GM21360 (cell line): ENCODE results near the gene ZNF487.
"Not testable (repeated sequence)": the region's sequence is repeated elsewhere in the genome, so short reads cannot be mapped to it uniquely, and the experiment has no call there.

ENCODE experiments used
- ATAC-seq: cut with Tn5 transposase; IDR thresholded peaks from one replicate; pipeline ENCODE4 v1.9.1; 2021; ENCODE audit warnings: mild to moderate bottlenecking, moderate library complexity; ENCODE audit not compliant: unreplicated experiment

ZNF487 gene

DNA sequence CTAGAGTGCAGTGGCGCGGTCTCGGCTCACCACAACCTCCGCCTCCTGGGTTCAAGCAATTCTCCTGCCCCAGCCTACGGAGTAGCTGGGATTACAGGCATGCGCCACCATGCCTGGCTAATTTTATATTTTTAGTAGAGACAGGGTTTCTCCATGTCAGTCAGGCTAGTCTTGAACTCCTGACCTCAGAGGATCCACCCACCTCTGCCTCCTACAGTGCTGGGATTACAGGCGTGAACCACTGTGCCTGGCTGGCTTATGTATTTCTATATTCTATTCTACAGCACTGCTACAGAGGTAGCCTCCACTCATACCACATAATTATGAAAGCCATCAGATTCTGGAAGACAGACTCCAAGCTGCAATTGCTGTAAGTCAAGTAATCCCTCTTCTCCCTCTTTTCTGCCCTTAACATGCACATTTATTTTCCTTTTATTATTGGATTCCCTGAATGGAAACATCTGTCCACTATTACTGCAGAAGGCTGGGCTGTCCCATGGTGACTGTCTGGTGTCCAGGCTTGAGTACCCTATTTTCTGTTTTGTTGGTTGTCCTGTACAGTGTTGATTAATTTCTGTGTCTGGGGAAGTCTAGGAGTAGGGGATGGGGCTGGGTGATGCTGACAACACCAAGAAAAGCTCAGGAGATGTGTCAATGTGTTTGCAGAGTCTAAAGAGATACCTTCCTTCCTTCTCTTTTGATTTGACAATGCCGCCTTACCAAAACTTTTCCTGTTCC is 5.8 kb upstream of the ZNF487 start:
- no peak for ATAC-seq

- no peak for ATAC-seq
Observed at GRCh38 chr10:43437141-43437870, 395 bp downstream of the ZNF487 start.

DNA sequence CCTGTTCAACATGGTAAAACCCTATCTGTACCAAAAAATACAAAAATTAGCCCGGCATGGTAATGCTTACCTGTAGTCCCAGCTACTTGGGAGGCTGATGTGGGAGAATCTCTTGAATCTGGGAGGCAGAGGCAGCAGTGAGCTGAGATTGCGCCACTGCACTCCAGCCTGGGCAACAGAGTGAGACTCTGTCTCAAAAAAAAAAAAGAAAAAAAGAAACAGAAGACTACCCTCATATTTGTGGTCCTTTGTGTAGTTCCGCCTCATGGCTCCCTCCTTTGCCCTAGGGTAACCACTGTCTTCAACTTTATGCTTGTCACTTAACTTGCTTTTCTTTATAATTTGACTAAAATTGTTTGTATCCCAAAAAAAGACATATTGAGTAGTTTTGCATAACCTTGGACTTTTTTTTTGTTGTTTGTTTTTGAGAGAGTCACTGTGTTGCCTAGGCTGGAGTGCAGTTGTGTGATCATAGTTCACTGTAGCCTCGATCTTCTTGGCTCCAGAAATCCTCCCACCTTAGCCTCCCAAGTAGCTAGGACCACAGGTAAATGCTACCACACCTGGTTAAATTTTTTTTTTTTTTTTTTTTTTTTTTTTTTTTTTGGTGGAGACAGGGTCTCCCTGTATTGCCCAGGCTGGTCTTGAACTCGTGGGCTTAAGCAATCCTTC is 3.7 kb downstream of the ZNF487 start:
- no peak for ATAC-seq

GRCh38 chr10:43444323-43444722 is 7.4 kb downstream of the ZNF487 start:
- ATAC-seq, result no peak

DNA sequence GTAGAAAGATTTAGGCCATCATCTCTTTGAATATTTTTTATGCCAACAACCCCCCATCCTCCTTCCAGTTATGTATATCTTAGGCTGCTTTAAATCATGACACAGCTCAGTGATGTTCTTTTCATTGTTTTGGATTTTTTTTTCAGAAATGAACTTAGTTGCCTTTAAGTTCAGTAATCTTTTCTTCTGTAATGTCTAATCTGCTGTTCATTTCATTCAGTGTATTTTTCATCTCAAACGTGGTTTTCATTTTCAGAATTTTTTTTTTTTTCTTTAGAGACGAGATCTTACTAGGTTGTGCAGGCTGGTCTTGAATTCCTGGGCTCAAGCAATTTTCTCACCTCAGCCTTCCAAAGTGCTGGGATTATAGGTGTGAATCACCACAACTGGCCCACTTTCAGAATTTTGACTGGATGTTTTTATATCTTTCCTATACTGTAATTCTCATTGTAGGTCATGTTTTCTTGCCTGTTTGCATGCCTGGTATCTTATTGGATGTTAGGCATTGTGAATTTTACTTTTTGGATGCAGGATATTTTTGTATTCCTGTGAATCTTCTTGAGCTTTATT is 8.1 kb downstream of the ZNF487 start:
- no peak for ATAC-seq

DNA sequence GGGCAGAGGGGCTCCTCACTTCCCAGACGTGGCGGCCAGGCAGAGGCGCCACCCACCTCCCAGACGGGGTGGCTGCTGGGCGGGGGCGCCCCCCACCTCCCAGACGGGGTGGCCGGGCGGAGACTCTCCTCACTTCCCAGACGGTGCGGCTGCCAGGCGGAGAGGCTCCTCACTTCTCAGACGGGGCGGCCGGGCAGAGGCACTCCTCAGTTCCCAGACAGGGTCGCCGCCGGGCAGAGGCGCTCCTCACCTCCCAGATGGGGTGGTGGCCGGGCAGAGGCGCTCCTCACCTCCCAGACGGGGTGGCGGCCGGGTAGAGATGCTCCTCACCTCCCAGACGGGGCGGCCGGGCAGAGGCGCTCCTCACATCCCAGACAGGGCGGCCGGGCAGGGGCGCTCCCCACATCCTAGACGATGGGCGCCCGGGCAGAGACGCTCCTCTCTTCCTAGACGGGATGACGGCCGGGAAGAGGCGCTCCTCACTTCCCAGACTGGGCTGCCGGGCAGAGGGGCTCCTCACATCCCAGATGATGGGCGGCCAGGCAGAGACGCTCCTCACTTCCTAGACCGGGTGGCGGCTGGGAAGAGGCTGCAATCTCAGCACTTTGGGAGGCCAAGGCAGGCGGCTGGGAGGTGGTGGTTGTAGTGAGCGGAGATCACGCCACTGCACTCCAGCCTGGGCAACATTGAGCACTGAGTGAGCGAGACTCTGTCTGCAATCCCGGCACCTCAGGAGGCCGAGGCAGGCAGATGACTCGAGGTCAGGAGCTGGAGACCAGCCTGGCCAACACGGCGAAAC is 9.5 kb downstream of the ZNF487 start:
- not testable (repeated sequence) for ATAC-seq

- ATAC-seq, result no peak
Observed at GRCh38 chr10:43448742-43449141, 11.8 kb downstream of the ZNF487 start.

GRCh38 chr10:43452356-43452914 is 15.5 kb downstream of the ZNF487 start:
- ATAC-seq, result no peak

DNA sequence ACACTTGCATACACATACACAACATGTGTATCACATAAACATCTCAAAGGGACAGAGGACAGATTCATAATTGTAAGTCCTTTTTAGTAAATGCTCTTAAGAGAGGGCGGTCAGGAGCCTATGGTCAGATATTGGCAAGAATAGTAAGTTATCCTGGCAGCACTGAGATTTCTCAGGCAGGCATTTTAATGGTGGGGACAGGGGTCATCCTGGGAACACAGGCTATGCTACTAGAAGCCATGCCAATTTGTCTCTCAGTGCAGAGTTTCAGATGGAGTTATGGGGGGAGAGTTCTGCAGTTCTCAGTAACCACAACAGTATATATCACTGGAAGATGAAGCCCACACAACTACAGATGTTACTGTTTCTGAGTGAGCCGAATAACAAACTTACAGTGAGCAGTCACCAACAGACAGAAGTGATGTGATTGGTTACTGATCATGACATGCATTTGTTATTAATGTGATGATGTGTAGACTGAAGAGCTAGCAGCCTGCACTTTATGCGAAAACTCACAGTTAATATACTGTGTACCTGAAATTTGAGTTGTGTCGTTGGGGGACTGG is 16.4 kb downstream of the ZNF487 start:
- peak; percentile 35 for ATAC-seq

DNA sequence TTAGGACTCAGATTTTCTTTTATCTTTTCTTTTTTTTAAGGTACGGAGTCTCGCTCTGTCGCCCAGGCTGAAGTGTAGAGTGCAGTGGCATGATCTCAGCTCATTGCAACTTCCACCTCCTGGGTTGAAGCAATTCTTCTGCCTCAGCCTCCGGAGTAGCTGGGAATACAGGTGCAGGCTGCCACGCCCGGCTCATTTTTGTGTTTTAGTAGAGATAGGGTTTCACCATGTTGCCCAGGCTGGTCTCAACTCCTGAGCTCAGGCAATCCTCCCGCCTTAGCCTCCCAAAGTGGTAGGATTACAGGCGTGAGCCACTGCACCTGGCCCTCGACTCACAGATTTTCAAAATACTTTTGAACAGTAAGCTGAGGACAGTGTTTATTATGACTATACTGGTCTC is 17.1 kb downstream of the ZNF487 start:
- not testable (repeated sequence) for ATAC-seq

DNA sequence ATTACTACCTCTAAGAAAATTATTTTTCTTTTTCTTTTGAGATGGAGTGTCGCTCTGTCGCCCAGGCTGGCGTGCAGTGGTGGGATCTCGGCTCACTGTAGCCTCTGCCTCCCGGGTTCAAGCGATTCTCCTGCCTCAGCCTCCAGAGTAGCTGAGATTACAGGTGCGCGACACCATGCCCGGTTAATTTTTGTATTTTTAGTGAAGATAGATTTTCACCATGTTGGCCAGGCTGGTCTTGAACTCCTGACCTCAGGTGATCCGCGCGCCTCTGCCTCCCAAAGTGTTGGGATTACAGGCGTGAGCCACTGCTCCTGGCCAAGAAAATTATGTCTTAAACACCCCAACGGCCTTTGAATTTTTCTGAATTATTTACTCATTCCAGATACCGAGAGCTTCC is 19.6 kb downstream of the ZNF487 start:
- ATAC-seq, result not testable (repeated sequence)

DNA sequence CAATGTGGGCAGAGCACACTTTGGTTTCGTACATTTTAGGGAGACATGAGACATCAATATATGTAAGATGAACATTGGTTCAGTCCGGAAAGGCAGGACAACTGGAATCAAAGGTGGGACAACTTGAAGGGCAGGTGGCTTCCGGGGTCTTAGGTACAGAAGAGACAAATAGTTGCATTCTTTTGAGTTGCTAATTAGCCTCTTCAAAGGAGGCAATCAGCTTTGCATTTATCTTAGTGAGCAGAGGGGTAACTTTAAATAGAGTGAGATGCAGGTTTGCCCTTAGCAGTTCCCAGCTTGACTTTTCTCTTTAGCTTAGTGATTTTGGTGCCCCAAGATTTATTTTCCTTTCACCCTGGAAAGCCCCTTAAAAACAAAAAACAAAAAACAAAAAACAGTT is 21.3 kb downstream of the ZNF487 start:
- ATAC-seq, result no peak

GRCh38 chr10:43461950-43462349 is 25.0 kb downstream of the ZNF487 start:
- ATAC-seq, result no peak

DNA sequence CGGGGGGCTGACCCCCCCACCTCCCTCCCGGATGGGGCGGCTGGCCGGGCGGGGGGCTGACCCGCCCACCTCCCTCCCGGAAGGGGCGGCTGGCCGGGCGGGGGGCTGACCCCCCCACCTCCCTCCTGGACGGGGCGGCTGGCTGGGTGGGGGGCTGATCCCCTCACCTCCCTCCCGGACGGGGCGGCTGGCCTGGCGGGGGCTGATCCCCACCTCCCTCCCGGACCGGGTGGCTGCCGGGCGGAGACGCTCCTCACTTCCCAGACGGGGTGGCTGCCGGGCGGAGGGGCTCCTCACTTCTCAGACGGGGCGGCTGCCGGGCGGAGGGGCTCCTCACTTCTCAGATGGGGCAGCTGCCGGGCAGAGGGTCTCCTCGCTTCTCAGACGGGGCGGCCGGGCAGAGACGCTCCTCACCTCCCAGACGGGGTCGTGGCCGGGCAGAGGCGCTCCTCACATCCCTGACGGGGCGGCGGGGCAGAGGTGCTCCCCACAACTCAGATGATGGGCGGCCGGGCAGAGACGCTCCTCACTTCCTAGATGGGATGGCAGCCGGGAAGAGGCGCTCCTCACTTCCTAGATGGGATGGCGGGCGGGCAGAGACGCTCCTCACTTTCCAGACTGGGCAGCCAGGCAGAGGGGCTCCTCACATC is 28.3 kb downstream of the ZNF487 start:
- ATAC-seq, result not testable (repeated sequence)

DNA sequence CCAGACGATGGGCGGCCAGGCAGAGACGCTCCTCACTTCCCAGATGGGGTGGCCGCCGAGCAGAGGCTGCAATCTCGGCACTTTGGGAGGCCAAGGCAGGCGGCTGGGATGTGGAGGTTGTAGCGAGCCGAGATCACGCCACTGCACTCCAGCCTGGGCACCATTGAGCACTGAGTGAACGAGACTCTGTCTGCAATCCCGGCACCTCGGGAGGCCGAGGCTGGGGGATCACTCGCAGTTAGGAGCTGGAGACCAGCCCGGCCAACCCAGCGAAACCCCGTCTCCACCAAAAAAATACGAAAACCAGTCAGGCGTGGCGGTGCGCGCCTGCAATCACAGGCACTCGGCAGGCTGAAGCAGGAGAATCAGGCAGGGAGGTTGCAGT is 28.8 kb downstream of the ZNF487 start:
- not testable (repeated sequence) for ATAC-seq

DNA sequence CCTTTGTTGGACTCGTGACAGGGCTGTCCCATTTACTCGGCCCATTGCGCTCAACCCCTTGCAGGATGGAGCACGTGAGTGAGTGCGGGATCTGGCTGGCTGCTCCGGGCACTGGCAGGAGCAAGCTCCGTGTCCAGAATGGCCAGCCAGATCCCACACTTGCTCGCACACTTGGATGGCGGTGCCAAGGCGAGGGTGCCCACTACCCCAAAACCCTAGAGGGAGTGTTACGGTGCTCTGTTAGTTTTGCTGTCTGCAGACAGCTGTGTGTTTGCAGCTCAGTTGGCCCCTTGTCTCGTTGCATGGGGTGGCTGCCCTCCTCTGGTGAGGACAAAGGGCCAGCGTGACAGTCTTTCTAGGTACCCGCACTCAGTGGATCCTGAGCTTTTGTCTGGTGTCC is 34.2 kb downstream of the ZNF487 start:
- no peak for ATAC-seq

DNA sequence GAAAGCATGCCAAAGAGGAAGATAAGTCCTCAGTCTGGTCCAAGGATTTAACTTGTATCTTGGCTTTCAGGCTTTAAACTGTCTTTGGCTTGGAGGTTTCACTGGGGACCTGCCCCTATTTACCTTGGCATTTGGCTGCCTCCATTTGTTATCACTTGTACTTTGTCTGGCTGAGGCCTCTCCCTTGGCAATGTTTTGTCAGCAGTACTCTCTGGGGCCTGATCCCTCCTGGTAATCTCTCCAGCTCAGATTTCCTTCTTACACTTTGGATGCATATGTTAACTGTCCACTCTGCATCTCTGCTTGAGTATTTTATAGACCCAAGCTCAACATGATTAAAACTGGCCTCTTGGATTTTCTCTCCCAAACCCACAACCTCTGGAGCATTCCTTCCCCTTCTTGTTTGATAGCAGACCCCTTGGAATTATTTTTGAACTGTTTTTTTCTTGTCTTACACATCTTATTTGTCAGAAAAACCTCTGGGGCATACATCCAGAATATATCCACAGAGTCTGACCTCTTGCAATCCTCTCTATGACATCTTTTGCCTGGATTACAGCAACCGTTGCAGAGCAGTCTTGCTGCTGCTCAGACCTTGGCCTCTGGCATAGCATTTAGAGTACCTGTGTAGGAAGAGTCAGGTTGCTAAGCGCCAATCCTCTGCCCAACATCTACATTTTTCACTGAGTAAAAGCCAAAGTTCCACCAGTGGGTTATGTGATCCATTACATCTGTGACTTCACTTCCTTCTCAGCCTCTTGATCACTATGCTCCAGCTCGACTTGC is 35.2 kb downstream of the ZNF487 start:
- no peak for ATAC-seq

- no peak for ATAC-seq
Observed at GRCh38 chr10:43479275-43479674, 42.4 kb downstream of the ZNF487 start.
